C4-2B (cell line): ENCODE results near the gene ZYG11A.

Experiments
- ZFX ChIP-seq: fragments of 450-650 bp; IDR thresholded peaks from 2 replicates; pipeline ENCODE4 v1.6.1; 2017
- TF ChIP-seq, protein P1 (sequence below): fragments of 450-650 bp; conservative IDR thresholded peaks from 2 replicates; pipeline ENCODE4 v1.5.1; 2017; ENCODE audit warnings: mild to moderate bottlenecking

DNA sequence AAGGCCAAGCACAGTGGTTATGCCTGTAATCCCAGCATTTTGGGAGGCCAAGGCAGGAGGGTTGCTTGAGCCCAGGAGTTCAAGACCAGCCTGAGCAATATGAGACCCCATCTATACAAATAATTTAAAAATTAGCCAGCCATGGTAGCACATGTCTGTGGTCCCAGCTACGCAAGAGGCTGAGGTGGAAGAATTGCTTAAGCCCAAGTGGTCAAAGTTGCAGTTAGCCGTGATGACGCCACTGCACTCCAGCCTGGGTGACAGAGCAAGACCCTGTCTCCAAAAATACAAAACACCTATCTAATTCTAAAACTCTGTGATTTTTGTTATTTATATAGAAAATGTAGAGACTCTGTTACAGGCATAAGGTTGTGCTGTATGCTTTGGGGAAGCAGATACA is 44.2 kb upstream of the ZYG11A start:
- TF ChIP-seq, protein P1, sequence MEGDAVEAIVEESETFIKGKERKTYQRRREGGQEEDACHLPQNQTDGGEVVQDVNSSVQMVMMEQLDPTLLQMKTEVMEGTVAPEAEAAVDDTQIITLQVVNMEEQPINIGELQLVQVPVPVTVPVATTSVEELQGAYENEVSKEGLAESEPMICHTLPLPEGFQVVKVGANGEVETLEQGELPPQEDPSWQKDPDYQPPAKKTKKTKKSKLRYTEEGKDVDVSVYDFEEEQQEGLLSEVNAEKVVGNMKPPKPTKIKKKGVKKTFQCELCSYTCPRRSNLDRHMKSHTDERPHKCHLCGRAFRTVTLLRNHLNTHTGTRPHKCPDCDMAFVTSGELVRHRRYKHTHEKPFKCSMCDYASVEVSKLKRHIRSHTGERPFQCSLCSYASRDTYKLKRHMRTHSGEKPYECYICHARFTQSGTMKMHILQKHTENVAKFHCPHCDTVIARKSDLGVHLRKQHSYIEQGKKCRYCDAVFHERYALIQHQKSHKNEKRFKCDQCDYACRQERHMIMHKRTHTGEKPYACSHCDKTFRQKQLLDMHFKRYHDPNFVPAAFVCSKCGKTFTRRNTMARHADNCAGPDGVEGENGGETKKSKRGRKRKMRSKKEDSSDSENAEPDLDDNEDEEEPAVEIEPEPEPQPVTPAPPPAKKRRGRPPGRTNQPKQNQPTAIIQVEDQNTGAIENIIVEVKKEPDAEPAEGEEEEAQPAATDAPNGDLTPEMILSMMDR: no peak
- no peak for TF ChIP-seq ZFX
